HepG2 (cell line): ENCODE measurements around the gene OPA3. TPM values are rescaled to one million over a fixed set of nuclear protein-coding genes. Genes with fewer than 3 reads are reported as not detected.

ENCODE experiments used
- ATAC-seq: fragments of 200-7000 bp; cut with Tn5 transposase; 3 replicates; pipeline ENCODE4 v1.9.1; 2020; ENCODE audit warnings: mild to moderate bottlenecking, moderate library complexity
- BruUV-seq: library from RNA; stranded (reverse); fragments of 400-500 nt; replicated peaks from 2 replicates; lab custom pipeline; 2021; lab: Mats Ljungman, UMichigan
- CTCF ChIA-PET: fragments of 300-600 bp; formaldehyde crosslinking; extraction: SDS; loops from one replicate; lab custom pipeline; 2021; ENCODE audit warnings: low total read pairs, inconsistent platforms, low intra/inter-chr PET ratio; lab: Yijun Ruan, JAX
- POLR2A ChIA-PET: fragments of 350-600 bp; sonication (Branson Sonifier 250); formaldehyde crosslinking; loops from one replicate; lab custom pipeline; 2020; ENCODE audit warnings: antibody characterized with exemption, inconsistent platforms; lab: Yijun Ruan, JAX
- DNase-seq: peaks from one replicate; pipeline ENCODE4 v3.0.0-alpha.2; 2015; ENCODE audit warnings: low spot score
- FAIRE-seq: peaks from 3 replicates; lab custom pipeline; 2011; peaks lifted over from hg19 to GRCh38; lab: Jason Lieb, UNC
- H2AFZ ChIP-seq: one replicate; pipeline ENCODE4 v1.6.1; 2011; ENCODE audit warnings: low read length, inconsistent platforms
- H3K27ac ChIP-seq: fragments of 300-600 bp; 3 replicates; pipeline ENCODE4 v1.8.0; 2011; ENCODE audit warnings: mixed run types, mild to moderate bottlenecking, mixed read lengths, low read length, inconsistent platforms; ENCODE audit not compliant: insufficient read depth; ENCODE audit errors: extremely low read length
- H3K27me3 ChIP-seq, 2 experiments: fragments of 200-600 bp in 1 of 2; 2 replicates in 1 of 2; 3 replicates in 1 of 2; pipeline versions ENCODE4 v1.6.0 to v1.8.0; 2011; ENCODE audit warnings: low read length in 2 of 2, mild to moderate bottlenecking in 2 of 2, moderate library complexity in 2 of 2, inconsistent platforms in 1 of 2; ENCODE audit not compliant: insufficient read depth in 2 of 2, control insufficient read depth in 1 of 2
- H3K36me3 ChIP-seq, 2 experiments: fragments of 200-600 bp in 1 of 2; replicated peaks in 1 of 2; 2 replicates in 1 of 2; 3 replicates in 1 of 2; pipeline versions ENCODE4 v1.5.1 to v1.8.0; 2011; ENCODE audit warnings: low read length in 2 of 2, inconsistent platforms in 1 of 2; ENCODE audit not compliant: insufficient read depth in 2 of 2, control insufficient read depth in 1 of 2
- H3K4me1 ChIP-seq: 2 replicates; pipeline ENCODE4 v1.5.1; 2012; ENCODE audit warnings: low read length, inconsistent platforms; ENCODE audit not compliant: insufficient read depth
- H3K4me2 ChIP-seq: 2 replicates; pipeline ENCODE4 v1.6.0; 2011; ENCODE audit warnings: low read depth, low read length, inconsistent platforms
- H3K4me3 ChIP-seq, 3 experiments: fragments of 200-600 bp in 1 of 3; sonication (generic), shearing (Covaris generic) in 1 of 3; replicated peaks in 1 of 3; 2 replicates each; pipeline ENCODE4 v1.5.1; 2011 to 2016; ENCODE audit warnings: low read length in 3 of 3, inconsistent platforms in 2 of 3, low read depth in 2 of 3, mild to moderate bottlenecking in 2 of 3, control low read depth in 1 of 3, mixed read lengths in 1 of 3; ENCODE audit not compliant: insufficient read depth in 1 of 3
- H3K79me2 ChIP-seq: one replicate; pipeline ENCODE4 v1.6.1; 2011; ENCODE audit warnings: low read length, inconsistent platforms; ENCODE audit not compliant: insufficient read depth
- H3K9ac ChIP-seq: 2 replicates; pipeline ENCODE4 v1.6.0; 2011; ENCODE audit warnings: mild to moderate bottlenecking, low read depth, low read length, inconsistent platforms; ENCODE audit not compliant: insufficient read depth
- H3K9me3 ChIP-seq: 2 replicates; pipeline ENCODE4 v1.5.1; 2012; ENCODE audit warnings: mild to moderate bottlenecking, low read length
- H4K20me1 ChIP-seq: 2 replicates; pipeline ENCODE4 v1.6.0; 2011; ENCODE audit warnings: inconsistent platforms, mild to moderate bottlenecking, low read length, moderate library complexity; ENCODE audit not compliant: insufficient read depth
- MED1 ChIP-seq: sonication (generic); formaldehyde crosslinking; IDR thresholded peaks from 2 replicates; pipeline ENCODE4 v1.4.0; 2020; ENCODE audit warnings: missing genetic modification reagents
- NFYB ChIP-seq: sonication (generic); formaldehyde crosslinking; IDR thresholded peaks from 2 replicates; pipeline ENCODE4 v1.4.0; 2020; ENCODE audit warnings: missing genetic modification reagents
- NFYC ChIP-seq: IDR thresholded peaks from 2 replicates; pipeline ENCODE4 v1.6.1; 2016; ENCODE audit warnings: missing genetic modification reagents, missing compliant biosample characterization
- TGIF2 ChIP-seq: IDR thresholded peaks from 2 replicates; pipeline ENCODE4 v1.6.1; 2016; ENCODE audit warnings: control low read depth, missing compliant biosample characterization
- ZNF761 ChIP-seq: sonication (generic); formaldehyde crosslinking; conservative IDR thresholded peaks from 2 replicates; pipeline ENCODE4 v1.4.0; 2020; ENCODE audit warnings: mild to moderate bottlenecking, missing genetic modification reagents
- WGBS: methylation state at CpG from one replicate; pipeline ENCODE4 v1.1.6; 2017; ENCODE audit warnings: low lambda C conversion rate; 5-methylcytosine and 5-hydroxymethylcytosine counted together
- in situ Hi-C: cut with HindIII; loops from 2 replicates; pipeline ENCODE4 v1.10.0; 2017; ENCODE audit warnings: low pct_unique_long_range_greater_than_20kb; ENCODE audit not compliant: extremely low pct_ligation_motif_present
- intact Hi-C: fragments of 100-400 bp; cut with micrococcal nuclease; formaldehyde crosslinking; loops from one replicate; pipeline ENCODE4 v1.10.0; 2022; ENCODE audit not compliant: unreplicated experiment
- polyA plus RNA-seq, 8 experiments: library from polyadenylated mRNA; depleted of rRNA in 3 of 8; stranded (reverse) in 7 of 8; unstranded in 1 of 8; fragments of >200 nt; fragmentation: Illumina TruSeq in 4 of 8; extraction: Trizol in 4 of 8; gene quantifications; 2 replicates each; pipeline versions ENCODE4 v1.2.1 to v1.2.3, GENCODE V29; 2011 to 2016; ENCODE audit warnings: low read depth in 4 of 8, missing spikeins in 1 of 8, mixed read lengths in 1 of 8; ENCODE audit not compliant: insufficient read depth in 1 of 8
- total RNA-seq, 5 experiments: library from RNA; depleted of rRNA; stranded (reverse); fragments of >200 nt; fragmentation: Illumina TruSeq; extraction: Trizol; gene quantifications; 2 replicates each; pipeline ENCODE4 v1.2.3, GENCODE V29; 2016; ENCODE audit warnings: low read depth in 1 of 5
- TF ChIP-seq, protein P1 (sequence below): sonication (generic); formaldehyde crosslinking; IDR thresholded peaks from 2 replicates; pipeline ENCODE4 v1.4.0; 2020; ENCODE audit warnings: mild to moderate bottlenecking, missing genetic modification reagents
- TF ChIP-seq, protein P2 (sequence below): sonication (generic); formaldehyde crosslinking; IDR thresholded peaks from 2 replicates; pipeline ENCODE4 v1.8.1; 2023; ENCODE audit warnings: mild to moderate bottlenecking, missing genetic modification reagents
- TF ChIP-seq, protein P3 (sequence below), 2 experiments: sonication (generic) in 1 of 2; formaldehyde crosslinking in 1 of 2; IDR thresholded peaks; 2 replicates each; pipeline versions ENCODE4 v1.5.1 to v1.6.1; 2011 to 2020; ENCODE audit warnings: borderline replicate concordance in 1 of 2, low read depth in 1 of 2, low read length in 1 of 2, mild to moderate bottlenecking in 1 of 2, missing genetic modification reagents in 1 of 2, moderate library complexity in 1 of 2
- TF ChIP-seq, protein P4 (sequence below): sonication (generic); formaldehyde crosslinking; conservative IDR thresholded peaks from 2 replicates; pipeline ENCODE4 v1.4.0; 2020; ENCODE audit warnings: missing genetic modification reagents

The OPA3 gene
- total and polyA plus RNA-seq, 2 of the 13 experiments (the other 11 are each of a cell fraction or from before 2014, with no cell fraction given), result 8.3 to 17.7 TPM

DNA sequence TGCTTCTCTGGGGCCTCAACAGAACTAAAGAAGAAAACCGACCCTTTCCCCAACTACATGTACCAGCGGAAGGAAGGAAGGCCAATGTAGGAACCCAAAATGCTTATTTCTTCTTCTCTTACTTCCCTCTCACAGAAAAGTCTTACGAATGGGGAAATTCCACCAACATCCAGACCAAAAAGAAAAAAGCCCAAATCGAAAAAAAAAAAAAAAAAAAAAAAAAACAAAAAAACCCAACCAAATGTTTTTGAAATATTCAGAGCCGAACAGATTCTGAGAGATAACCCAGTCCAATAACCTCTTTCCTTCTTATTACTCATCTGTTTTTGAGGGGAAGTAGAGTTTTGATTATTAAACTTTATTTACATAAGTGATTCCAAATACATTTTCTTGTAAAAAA, 82.5 kb downstream of the OPA3 start (continued):
- TF ChIP-seq, protein P1, sequence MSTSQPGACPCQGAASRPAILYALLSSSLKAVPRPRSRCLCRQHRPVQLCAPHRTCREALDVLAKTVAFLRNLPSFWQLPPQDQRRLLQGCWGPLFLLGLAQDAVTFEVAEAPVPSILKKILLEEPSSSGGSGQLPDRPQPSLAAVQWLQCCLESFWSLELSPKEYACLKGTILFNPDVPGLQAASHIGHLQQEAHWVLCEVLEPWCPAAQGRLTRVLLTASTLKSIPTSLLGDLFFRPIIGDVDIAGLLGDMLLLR (CRISPR knock-in tag), result no peak

DNA sequence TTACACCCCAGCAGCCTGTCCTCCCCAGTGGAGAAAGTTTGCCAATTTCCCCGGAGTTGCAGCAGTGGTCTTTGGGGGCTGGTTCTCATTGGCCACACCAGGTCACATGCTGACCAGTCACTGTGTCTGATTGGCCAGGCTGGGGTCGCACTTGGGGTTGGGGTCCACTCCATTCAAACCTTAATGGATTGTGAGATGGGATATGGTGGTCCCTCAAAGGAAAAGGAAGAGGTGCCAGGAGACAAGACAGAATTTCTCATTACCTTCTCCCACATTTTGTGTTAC, 82.9 kb downstream of the OPA3 start:
- no peaks in the 10 kb centered on the region for H4K20me1 ChIP-seq
- no TSS peak for BruUV-seq
- H3K27me3 ChIP-seq, result no peaks in the 10 kb centered on the region; a peak in 1 of 5 replicates
- FAIRE-seq (no peak), ATAC-seq (no peak), DNase-seq (no peak)
- no peak overlapping the region for H2AFZ ChIP-seq
- intact Hi-C loops (no loop called here), in situ Hi-C loops (no loop called here)
- 24% methylated on average over 2 of the region's 2 CpGs for WGBS
- H3K9ac ChIP-seq, result no peak overlapping the region
- H3K9me3 ChIP-seq, result no peaks in the 10 kb centered on the region
- POLR2A ChIA-PET, result no interaction called here
- H3K4me1 ChIP-seq, result peaks cover 50% of the 10 kb centered on the region
- H3K4me3 ChIP-seq, result no peak overlapping the region
- H3K36me3 ChIP-seq, result no peaks in the 10 kb centered on the region
- no peaks in the 10 kb centered on the region for H3K79me2 ChIP-seq
- TF ChIP-seq ZNF761 (CRISPR knock-in tag), result no peak
- peak; percentile 59 for TF ChIP-seq NFYB (CRISPR knock-in tag)
- TF ChIP-seq, protein P2, sequence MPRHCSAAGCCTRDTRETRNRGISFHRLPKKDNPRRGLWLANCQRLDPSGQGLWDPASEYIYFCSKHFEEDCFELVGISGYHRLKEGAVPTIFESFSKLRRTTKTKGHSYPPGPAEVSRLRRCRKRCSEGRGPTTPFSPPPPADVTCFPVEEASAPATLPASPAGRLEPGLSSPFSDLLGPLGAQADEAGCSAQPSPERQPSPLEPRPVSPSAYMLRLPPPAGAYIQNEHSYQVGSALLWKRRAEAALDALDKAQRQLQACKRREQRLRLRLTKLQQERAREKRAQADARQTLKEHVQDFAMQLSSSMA (CRISPR knock-in tag), result no peak
- TF ChIP-seq TGIF2 (CRISPR knock-in tag), result no peak
- peak; percentile 61 for TF ChIP-seq NFYC (CRISPR knock-in tag)
- TF ChIP-seq MED1 (CRISPR knock-in tag), result no peak
- TF ChIP-seq, protein P3, sequence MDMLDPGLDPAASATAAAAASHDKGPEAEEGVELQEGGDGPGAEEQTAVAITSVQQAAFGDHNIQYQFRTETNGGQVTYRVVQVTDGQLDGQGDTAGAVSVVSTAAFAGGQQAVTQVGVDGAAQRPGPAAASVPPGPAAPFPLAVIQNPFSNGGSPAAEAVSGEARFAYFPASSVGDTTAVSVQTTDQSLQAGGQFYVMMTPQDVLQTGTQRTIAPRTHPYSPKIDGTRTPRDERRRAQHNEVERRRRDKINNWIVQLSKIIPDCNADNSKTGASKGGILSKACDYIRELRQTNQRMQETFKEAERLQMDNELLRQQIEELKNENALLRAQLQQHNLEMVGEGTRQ (IDR thresholded peaks at IDR 0.05; ENCODE audit: low read depth, low read length), result no peak; the same call in 1 of the 2 replicates
- TF ChIP-seq, protein P3 (CRISPR knock-in tag; IDR thresholded peaks at IDR 0.05; ENCODE audit: borderline replicate concordance), result peak; percentile 75; the same call in 1 of the 2 replicates
- TF ChIP-seq, protein P4, sequence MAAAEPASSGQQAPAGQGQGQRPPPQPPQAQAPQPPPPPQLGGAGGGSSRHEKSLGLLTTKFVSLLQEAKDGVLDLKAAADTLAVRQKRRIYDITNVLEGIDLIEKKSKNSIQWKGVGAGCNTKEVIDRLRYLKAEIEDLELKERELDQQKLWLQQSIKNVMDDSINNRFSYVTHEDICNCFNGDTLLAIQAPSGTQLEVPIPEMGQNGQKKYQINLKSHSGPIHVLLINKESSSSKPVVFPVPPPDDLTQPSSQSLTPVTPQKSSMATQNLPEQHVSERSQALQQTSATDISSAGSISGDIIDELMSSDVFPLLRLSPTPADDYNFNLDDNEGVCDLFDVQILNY (CRISPR knock-in tag), result no peak
- CTCF ChIA-PET, result no interaction called here
- H3K27ac ChIP-seq, result no peak overlapping the region
- no peak overlapping the region for H3K4me2 ChIP-seq
